GM19395 (cell line): Measurements from ENCODE around the gene OR13C3.
"Not testable (repeated sequence)": the region's sequence is repeated elsewhere in the genome, so short reads cannot be mapped to it uniquely, and the experiment has no call there.

Experiments
- ATAC-seq: cut with Tn5 transposase; IDR thresholded peaks from one replicate; pipeline ENCODE4 v1.9.1; 2021; ENCODE audit warnings: mild to moderate bottlenecking, moderate library complexity; ENCODE audit not compliant: unreplicated experiment

The OR13C3 gene

DNA sequence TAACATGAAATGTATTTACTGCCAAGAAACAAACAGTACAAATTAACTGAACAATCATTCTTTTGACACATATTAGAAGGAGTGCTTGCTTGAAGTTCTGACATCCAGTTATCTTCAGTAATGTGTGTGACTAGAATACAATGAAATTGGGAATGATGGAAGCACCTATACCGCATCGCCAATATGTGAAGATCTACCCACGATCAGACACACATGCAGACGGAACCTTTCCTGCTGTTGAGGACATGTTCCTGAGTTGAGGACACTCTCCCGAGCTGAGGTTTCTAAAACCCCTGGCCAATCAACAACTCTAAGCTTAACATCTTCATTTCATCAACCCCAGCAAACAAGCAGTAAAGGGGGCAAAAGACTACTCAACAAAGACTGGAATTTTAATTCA lies at the start of gene OR13C3:
Gene OR13C3, minus strand, starts transcription at position 101 of the 400 bp plus-strand sequence. CDS start 133 bp downstream, outside the sequence.
- no peak for ATAC-seq

DNA sequence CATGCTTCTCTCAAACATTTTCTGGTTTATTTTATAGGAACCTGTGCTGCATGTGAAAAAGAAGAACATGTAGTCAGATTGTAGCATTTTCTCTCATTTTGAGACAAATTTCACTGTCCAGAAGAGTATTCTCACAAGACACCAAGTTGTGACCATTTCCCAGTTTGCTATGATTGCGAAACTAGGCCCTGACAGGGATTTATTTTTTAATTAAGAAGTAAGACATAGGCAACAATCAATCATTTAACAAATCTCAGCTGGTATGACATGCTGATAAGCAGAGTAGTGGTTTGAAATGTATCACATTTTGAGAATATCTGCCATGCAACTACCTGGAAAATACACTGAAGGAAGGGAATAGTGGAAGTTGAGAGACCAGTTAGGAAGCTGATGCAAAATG lies 43.9 kb upstream of the OR13C3 start:
- ATAC-seq: no peak

DNA sequence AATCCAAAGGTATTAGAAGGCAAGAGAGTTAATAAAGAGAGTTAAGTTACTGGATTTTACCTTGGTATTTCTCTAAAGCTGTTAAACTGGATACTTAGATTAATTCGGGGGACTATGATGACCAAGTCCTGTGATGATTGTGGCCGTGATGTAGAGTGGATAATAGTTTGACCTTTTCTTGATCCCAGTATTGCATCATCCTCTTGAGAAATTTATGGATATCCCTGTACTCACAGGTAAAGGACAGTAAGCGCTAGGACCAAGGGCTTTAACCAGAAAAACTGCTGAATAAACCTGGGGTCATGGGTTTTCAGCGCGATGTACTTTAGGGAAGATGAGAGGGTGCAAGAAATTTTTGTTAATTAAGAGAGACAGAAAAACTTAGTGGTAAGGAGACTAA lies 40.6 kb upstream of the OR13C3 start:
- ATAC-seq: no peak

DNA sequence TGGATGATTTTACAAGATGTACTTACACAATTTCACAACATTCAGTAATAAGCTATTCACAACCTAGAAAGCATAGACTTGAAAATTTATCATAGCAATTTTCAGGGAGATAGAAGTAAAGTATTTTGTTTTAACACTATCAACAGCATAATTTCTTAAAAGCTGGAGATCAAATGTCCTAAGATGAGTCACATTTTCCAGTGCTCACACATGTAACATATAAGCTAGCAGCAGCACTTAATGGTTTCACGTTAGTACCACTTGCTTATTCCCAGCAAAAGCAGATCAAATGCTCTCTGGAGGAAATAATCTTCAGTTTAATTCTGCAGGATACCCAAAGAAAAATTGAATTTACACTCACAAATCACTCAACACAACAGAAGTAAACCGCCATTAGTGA lies 38.8 kb upstream of the OR13C3 start:
- ATAC-seq: no peak

DNA sequence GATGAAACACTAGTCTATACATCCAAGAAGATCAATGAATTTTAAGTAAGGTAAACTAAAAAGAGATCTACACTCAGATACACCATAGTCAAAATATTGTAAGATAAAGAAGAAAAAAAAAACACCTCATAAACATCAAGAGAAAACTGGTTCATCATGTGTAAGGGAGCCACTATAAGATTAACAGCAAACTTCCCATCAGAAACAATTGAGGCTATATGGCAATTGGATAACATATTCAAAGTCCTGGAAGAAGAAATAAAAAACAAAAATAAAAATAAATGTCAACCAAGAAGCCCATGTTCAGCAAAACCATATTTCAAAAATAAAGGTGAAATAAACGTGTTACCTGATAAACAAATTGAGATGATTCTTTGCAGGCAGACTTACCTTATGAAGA lies 36.0 kb upstream of the OR13C3 start:
- no peak for ATAC-seq

DNA sequence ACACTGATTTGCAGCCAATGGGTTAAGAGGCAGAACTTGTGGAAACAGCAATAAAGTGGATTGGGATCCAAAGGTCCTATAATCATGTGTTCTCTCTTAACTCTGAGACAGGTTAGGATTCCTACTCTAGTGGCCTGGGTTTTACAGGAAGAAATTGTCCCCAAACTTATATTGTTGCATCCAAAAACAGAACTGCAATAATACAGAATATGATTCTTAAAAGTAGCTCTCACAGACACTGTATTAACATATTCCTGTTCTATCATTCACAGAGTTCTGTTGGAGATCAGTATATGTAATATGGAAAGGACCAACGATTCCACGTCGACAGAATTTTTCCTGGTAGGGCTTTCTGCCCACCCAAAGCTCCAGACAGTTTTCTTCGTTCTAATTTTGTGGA lies 32.2 kb upstream of the OR13C3 start, which contains the start of gene OR13C8:
Gene OR13C8, plus strand, starts transcription at position 301 of the 400 bp plus-strand sequence. Its CDS starts 0 bp downstream, at position 301.
- ATAC-seq: no peak

DNA sequence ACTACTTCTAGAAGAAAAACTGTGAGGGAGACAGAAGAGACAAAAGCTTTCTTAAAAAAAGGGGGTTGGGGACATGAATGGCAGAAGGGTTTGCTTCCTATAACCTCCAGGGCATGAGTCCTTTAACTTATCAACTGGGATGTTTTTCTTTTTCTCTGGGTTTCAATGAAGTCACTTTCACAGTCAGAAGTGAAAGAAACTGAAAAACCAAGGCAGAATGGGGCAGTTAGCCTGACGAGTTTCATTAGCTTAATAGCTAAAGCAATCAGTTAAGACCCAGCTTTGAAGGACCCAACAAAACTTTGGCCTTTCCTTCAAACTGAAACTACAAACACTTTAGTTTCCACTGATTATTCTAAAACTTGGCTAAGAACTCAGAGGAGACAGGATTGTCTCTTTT lies 27.7 kb upstream of the OR13C3 start:
- no peak for ATAC-seq

DNA sequence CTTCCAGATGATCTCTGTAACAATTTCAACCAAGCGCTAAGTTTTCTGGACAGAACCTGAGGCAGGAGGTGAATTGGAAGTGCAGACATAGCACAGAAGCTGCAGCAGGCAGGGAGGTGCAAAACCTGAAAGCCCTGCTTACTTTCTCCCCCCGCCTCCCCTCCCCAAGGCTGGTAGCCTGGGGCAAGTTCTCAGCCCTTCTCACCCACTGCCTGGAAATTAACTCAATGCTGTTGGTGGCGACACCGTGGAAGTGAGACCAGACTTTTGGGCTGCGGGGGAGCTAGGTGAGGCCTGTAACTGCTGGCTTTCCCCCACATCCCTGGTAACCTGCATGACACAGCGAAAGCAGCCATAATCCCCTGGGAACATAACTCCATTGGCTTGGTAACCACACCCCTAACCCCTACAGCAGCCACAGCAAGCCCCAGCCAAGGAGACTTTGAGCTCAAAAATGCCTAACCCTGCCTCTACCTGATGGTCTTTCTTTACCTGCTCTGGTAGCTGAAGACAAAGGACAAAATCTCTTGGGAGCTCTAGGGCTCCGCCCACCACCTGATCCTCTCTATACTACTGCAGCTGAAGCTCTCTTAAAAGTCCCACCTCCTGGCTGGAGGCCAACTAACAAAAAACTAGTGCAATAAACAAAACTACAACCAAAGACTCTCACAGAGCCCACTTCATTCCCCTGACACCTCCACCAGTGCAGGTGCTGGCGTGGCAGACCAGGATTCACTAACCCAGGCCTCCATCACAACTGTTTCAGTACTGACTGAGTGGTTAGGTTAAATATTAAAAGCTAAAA lies 20.4 kb upstream of the OR13C3 start:
- no peak for ATAC-seq

DNA sequence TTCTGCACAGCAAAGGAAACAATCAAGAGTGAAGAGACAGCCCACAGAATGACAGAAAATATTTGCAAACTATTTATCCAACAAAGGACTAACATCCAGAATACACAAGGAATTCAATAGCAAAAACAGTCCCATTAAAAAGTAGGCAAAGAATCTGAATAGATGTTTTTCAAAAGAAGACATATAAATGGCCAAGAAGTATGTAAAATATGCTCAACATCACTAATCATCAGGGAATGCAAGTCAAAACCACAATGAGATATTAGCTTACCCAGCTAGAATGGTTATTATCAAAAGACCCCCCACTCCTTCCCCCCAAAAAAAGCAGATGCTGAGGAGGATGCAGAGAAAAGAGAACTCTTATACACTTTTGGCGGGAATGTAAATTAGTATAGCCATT lies 18.9 kb upstream of the OR13C3 start:
- no peak for ATAC-seq

DNA sequence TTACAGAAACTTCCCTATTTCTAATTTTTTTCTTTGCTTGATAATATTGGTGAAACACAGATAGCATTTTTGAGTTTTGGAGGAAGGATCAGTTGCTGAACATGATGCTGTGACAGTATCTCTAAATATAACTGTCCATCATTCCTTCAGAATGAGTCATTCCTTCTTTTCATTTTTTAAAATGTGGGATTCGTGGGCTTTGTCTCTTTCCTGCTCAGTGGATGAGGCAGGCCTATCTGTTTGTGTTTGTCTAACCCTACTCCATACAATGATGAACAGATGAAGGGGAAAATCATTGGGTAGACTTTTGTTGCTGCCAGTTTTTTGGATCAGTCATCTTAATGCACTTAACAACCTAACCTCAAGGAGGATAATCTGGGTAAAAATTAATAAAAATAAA lies 16.6 kb upstream of the OR13C3 start:
- no peak for ATAC-seq

DNA sequence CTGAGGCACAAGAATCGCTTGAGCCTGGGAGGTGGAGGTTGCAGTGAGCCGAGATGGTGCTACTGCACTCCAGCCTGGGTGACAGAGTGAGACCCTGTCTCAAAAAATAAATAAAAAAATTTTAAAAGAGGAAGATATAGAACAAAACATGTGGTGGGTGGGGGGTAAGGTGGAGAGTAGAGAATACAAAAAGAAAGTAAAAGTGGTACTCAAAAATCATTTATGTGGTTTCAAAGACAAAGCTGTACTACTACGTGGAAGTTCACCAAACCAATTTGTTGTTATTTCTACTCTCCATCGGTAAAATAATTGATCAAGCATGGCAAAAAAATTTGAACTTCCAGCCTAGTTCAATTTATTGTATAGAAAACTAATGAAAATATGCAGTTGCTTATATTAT lies 8.0 kb upstream of the OR13C3 start:
- ATAC-seq: no peak

DNA sequence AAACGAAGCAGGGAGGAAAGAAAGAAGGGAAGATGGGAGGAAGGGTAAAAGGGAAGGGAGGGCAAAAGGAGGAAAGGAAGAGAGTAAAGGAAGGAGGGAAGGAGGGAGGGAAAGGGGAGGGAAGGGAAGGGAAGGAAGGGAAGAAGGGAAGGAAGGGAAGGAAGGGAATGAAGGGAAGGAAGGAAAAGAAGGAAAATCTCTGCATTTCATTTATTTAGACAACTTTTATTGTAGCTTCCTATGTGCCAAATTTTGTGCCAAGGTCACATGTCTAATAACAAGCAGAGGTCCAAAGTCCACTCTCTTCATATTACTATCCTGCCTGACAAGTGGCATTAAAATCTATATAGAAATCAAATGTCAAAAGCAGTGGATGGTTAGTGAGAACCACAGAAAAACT lies 2.6 kb upstream of the OR13C3 start:
- ATAC-seq: no peak

DNA sequence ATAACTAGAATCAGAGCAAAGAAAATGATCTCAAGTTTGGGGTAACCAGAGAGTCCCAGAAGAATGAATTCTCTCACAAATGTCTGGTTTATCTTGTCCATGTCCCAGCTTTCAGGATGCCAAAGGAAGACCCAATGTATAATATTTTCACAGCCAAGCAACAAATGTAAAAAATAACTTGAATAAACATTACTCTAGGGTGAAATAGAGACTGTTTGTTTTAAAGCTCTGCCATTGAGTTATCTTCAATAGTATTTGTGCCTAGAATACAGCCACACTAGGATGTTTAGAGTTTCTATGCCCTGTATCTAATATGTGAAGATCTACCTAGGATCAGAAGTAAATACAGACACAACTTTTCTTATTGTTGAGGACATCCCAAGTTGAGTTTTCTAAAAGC lies 9.5 kb downstream of the OR13C3 start, which contains the start of gene OR13C4:
Gene OR13C4, minus strand, starts transcription at position 101 of the 400 bp plus-strand sequence. Its CDS starts 0 bp downstream, at position 101.
- ATAC-seq: no peak

DNA sequence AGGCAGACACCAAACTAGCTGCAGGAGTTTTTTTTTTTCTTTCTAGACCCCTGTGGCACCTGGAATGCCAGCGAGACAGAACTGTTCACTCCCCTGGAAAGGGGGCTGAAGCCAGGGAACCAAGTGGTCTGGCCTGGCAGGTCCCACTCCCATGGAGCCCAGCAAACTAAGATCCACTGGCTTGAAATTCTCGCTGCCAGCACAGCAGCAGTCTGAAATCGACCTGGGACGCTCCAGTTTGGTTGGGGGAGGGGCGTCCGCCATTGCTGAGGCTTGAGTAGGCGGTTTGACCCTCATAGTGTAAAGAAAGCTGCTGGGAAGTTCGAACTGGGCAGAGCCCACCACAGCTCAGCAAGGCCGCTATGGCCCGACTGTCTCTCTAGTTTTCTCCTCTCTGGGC lies 16.4 kb downstream of the OR13C3 start:
- not testable (repeated sequence) for ATAC-seq

DNA sequence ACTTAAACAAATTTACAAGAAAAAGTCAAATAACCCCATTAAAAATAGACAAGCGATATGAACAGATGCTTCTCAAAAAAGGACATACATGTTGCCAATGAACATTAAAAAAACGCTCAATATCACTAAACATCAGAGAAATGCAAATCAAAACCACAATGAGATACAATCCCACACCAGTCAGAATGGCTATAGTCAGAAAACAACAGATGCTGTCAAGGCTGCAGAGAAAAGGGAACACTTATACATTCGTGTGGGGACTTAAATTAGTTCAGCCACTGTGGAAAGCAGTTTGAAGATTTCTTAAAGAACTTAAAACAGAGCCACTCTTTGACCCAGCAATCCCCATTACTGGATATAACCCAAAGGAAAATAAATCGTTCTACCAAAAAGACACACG lies 21.8 kb downstream of the OR13C3 start:
- no peak for ATAC-seq

DNA sequence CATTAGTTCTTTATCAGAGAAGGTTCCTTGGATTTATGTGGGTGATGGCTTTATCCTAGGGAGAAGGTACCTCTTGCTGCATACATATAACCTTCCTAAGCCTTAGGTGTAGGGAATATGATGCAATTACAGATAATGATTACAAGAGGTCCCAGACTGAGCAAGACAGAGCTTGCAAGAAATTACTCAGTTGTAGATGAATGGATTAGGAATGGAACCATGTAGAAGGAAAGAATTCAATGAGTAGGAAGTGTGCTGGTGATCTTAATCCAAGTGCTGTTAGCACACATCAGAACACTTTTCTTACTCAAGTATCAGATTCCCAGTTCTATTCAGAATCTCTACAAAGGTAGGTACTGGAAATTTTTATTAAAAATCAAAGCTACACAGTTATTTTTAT lies 30.1 kb downstream of the OR13C3 start:
- no peak for ATAC-seq

DNA sequence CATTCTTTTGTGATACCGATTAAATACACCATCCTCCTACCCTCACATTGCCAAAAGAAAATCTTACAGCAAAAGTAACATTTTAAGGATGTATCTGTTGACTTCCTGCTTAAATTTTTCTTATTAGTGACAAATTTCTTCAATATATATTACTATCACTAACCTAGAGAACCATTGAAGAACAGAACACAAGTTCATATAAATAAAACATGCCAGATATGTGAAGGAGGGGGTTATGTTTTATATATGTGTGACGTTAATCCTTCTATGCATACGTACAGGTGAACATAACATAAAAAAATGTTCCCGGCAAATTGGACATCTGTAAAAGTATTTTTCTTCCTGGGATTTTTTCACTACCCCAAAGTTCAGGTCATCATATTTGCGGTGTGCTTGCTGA lies 32.7 kb downstream of the OR13C3 start, which contains the start of gene OR13F1:
Gene OR13F1, plus strand, starts transcription at position 301 of the 400 bp plus-strand sequence. Its CDS starts 0 bp downstream, at position 301.
- ATAC-seq: no peak

DNA sequence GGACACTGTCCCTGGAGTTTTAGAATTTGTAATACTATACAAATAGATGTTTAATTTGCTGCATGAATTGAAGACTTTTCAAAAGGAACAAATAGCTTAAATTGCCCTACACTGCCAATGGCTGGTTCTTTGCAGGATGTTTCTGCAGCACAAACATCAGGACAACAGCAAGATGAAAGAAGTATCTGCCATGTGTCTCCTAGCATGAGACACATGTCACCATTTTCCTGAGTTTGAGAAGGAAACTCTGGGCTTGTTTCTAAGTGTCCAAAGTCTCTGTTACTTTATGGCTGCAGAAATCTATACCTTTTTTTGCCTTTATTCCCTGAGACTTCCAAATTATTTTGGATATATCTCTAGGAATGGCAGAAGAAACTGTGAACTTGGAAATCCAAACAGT lies 33.2 kb downstream of the OR13C3 start:
- ATAC-seq: no peak

DNA sequence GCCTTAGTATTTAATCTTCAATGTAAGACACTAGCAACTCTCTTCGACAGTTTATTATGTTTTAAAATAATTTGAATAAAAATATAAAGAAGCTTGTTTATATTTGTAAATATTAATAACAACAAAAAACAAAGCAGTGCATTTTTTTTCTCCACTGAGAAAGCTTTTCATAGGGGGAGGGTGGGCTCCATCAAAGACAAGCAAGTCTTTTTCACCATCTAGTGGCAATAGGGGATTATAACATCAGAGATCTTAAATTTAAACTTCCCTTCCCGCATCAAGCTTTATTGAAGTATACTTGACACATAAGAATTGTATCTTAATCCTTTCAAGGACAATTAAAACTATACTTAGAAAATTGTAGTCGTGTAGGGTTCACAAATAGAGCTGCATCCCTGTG lies 41.8 kb downstream of the OR13C3 start:
- no peak for ATAC-seq
